Neural progenitor cell (in vitro differentiated cells): ENCODE results near the gene RFPL2. TPM values are rescaled to one million over a fixed set of nuclear protein-coding genes. Genes with fewer than 3 reads are reported as not detected.
"Not testable (repeated sequence)": the region's sequence is repeated elsewhere in the genome, so short reads cannot be mapped to it uniquely, and the experiment has no call there.

Experiments used
- DNase-seq: peaks from one replicate; pipeline ENCODE4 v3.0.0-alpha.2; 2016; ENCODE audit warnings: low spot score
- H2AFZ ChIP-seq: fragments of 200-600 bp; sonication (generic); replicated peaks from 2 replicates; pipeline ENCODE4 v1.6.1; 2016; ENCODE audit warnings: antibody characterized with exemption
- H3F3A ChIP-seq: fragments of 200-600 bp; sonication (generic); 2 replicates; pipeline ENCODE4 v1.6.1; 2016; ENCODE audit warnings: antibody characterized with exemption, low read depth
- H3K27ac ChIP-seq: fragments of 200-600 bp; sonication (generic); 2 replicates; pipeline ENCODE4 v1.5.1; 2016; ENCODE audit warnings: mild to moderate bottlenecking
- H3K27me3 ChIP-seq: fragments of 200-600 bp; sonication (generic); 2 replicates; pipeline ENCODE4 v1.6.1; 2016; ENCODE audit warnings: mild to moderate bottlenecking, moderate library complexity
- H3K36me3 ChIP-seq: fragments of 200-600 bp; sonication (generic); 2 replicates; pipeline ENCODE4 v1.5.1; 2016
- H3K4me1 ChIP-seq: fragments of 200-600 bp; sonication (generic); 2 replicates; pipeline ENCODE4 v1.6.1; 2016; ENCODE audit warnings: mixed run types
- H3K4me2 ChIP-seq: fragments of 200-600 bp; sonication (generic); 2 replicates; pipeline ENCODE4 v1.6.1; 2016
- H3K4me3 ChIP-seq: fragments of 200-600 bp; sonication (generic); 2 replicates; pipeline ENCODE4 v1.5.1; 2016
- H3K79me2 ChIP-seq: fragments of 200-600 bp; sonication (generic); 2 replicates; pipeline ENCODE4 v1.6.1; 2016; ENCODE audit warnings: low read depth
- H3K9ac ChIP-seq: fragments of 200-600 bp; sonication (generic); 2 replicates; pipeline ENCODE4 v1.6.1; 2016
- H3K9me3 ChIP-seq: fragments of 200-600 bp; sonication (generic); 2 replicates; pipeline ENCODE4 v1.5.1; 2016; ENCODE audit warnings: low read depth
- H4K20me1 ChIP-seq: fragments of 200-600 bp; sonication (generic); 2 replicates; pipeline ENCODE4 v1.6.1; 2016; ENCODE audit warnings: low read depth
- H3K27ac Mint-ChIP-seq: 3 replicates; pipeline ENCODE4 v1.8.0; 2021; ENCODE audit warnings: mixed read lengths
- H3K27me3 Mint-ChIP-seq: 2 replicates; pipeline ENCODE4 v1.8.0; 2022; ENCODE audit warnings: low read depth, mild to moderate bottlenecking, inconsistent platforms, moderate library complexity, mixed read lengths; ENCODE audit not compliant: insufficient read depth
- H3K36me3 Mint-ChIP-seq: 3 replicates; pipeline ENCODE4 v1.8.0; 2021; ENCODE audit warnings: mixed read lengths
- H3K4me1 Mint-ChIP-seq: 3 replicates; pipeline ENCODE4 v1.8.0; 2021; ENCODE audit warnings: mixed read lengths
- H3K4me3 Mint-ChIP-seq: 3 replicates; pipeline ENCODE4 v1.8.0; 2021; ENCODE audit warnings: mild to moderate bottlenecking, moderate library complexity, mixed read lengths
- H3K9me3 Mint-ChIP-seq: 3 replicates; pipeline ENCODE4 v1.8.0; 2020; ENCODE audit warnings: mixed read lengths
- CTCF ChIP-seq: fragments of 200-600 bp; sonication (generic); IDR thresholded peaks from 2 replicates; pipeline ENCODE4 v1.5.1; 2017; ENCODE audit warnings: antibody characterized with exemption, mild to moderate bottlenecking
- EZH2 ChIP-seq: fragments of 200-600 bp; sonication (generic); IDR thresholded peaks from 2 replicates; pipeline ENCODE4 v1.6.1; 2017; ENCODE audit warnings: antibody characterized with exemption, mild to moderate bottlenecking, moderate library complexity
- EZH2phosphoT487 ChIP-seq: fragments of 200-600 bp; sonication (generic); IDR thresholded peaks from 2 replicates; pipeline ENCODE4 v1.6.1; 2017; ENCODE audit warnings: antibody characterized with exemption
- total RNA-seq: library from RNA; depleted of rRNA; stranded (reverse); fragments of >200 nt; gene quantifications from 2 replicates; pipeline ENCODE4 v1.2.3, GENCODE V29; 2015; ENCODE audit warnings: low replicate concordance

Gene RFPL2
- total RNA-seq, 1 donor from 2014 or later: 1.8 TPM

- H3K27me3 ChIP-seq, H3K36me3 ChIP-seq, H3F3A ChIP-seq, H3K9me3 Mint-ChIP-seq, H3K4me2 ChIP-seq, H3K4me1 ChIP-seq, DNase-seq, H3K27me3 Mint-ChIP-seq, H3K9ac ChIP-seq, H3K36me3 Mint-ChIP-seq, H3K4me1 Mint-ChIP-seq, H4K20me1 ChIP-seq, H3K27ac Mint-ChIP-seq, H3K9me3 ChIP-seq, H3K4me3 ChIP-seq, H3K79me2 ChIP-seq, H2AFZ ChIP-seq, H3K4me3 Mint-ChIP-seq, H3K27ac ChIP-seq: not testable (repeated sequence)
Observed at GRCh38 chr22:32154727-32155126, 50.1 kb downstream of the RFPL2 start.

GRCh38 chr22:32151641-32152040 lies 53.2 kb downstream of the RFPL2 start:
- not testable (repeated sequence) for H3K9me3 Mint-ChIP-seq, H3K27me3 ChIP-seq

GRCh38 chr22:32150647-32151046 lies 54.2 kb downstream of the RFPL2 start:
- not testable (repeated sequence) for H3K36me3 ChIP-seq, H3K9me3 Mint-ChIP-seq, H3K27ac ChIP-seq, H3K36me3 Mint-ChIP-seq, H3K27me3 Mint-ChIP-seq, H3K4me2 ChIP-seq, H3K4me1 ChIP-seq, H3K9ac ChIP-seq, H3K79me2 ChIP-seq, H3K27ac Mint-ChIP-seq, H3K4me1 Mint-ChIP-seq, H4K20me1 ChIP-seq, H3K9me3 ChIP-seq, DNase-seq, H3K4me3 Mint-ChIP-seq, H3K27me3 ChIP-seq, H3K4me3 ChIP-seq, H2AFZ ChIP-seq, H3F3A ChIP-seq

More at GRCh38 chr22:32151641-32152040, 53.2 kb downstream of the RFPL2 start:
- H4K20me1 ChIP-seq, H3K36me3 ChIP-seq, H3K79me2 ChIP-seq, H3K4me2 ChIP-seq, H3K4me1 ChIP-seq, H2AFZ ChIP-seq, H3K4me1 Mint-ChIP-seq, H3K9ac ChIP-seq, H3K4me3 ChIP-seq, H3K27ac ChIP-seq, H3K36me3 Mint-ChIP-seq, H3F3A ChIP-seq, H3K4me3 Mint-ChIP-seq, H3K27ac Mint-ChIP-seq, H3K9me3 ChIP-seq, DNase-seq, H3K27me3 Mint-ChIP-seq: not testable (repeated sequence)

GRCh38 chr22:32148372-32148771 lies 56.5 kb downstream of the RFPL2 start:
- H3F3A ChIP-seq, H4K20me1 ChIP-seq: not testable (repeated sequence)

GRCh38 chr22:32147128-32147527 lies 57.7 kb downstream of the RFPL2 start:
- not testable (repeated sequence) for H3K4me1 ChIP-seq, H4K20me1 ChIP-seq, H3K27ac Mint-ChIP-seq, H3K4me3 Mint-ChIP-seq, H3F3A ChIP-seq, H2AFZ ChIP-seq, H3K36me3 ChIP-seq, H3K9ac ChIP-seq, H3K4me3 ChIP-seq, H3K27me3 Mint-ChIP-seq, H3K27me3 ChIP-seq, H3K36me3 Mint-ChIP-seq, H3K27ac ChIP-seq, DNase-seq, H3K9me3 ChIP-seq, H3K79me2 ChIP-seq, H3K9me3 Mint-ChIP-seq, H3K4me2 ChIP-seq, H3K4me1 Mint-ChIP-seq

More at GRCh38 chr22:32148372-32148771, 56.5 kb downstream of the RFPL2 start:
- H3K36me3 ChIP-seq, H3K79me2 ChIP-seq, DNase-seq, H3K27me3 ChIP-seq, H3K4me1 ChIP-seq, H3K4me3 ChIP-seq, H3K27me3 Mint-ChIP-seq, H3K27ac Mint-ChIP-seq, H3K9ac ChIP-seq, H3K4me3 Mint-ChIP-seq, H2AFZ ChIP-seq, H3K9me3 Mint-ChIP-seq, H3K4me2 ChIP-seq, H3K4me1 Mint-ChIP-seq, H3K27ac ChIP-seq, H3K36me3 Mint-ChIP-seq, H3K9me3 ChIP-seq: not testable (repeated sequence)

GRCh38 chr22:32144496-32145274 lies 60.2 kb downstream of the RFPL2 start:
- Histone ChIP-seq H3K9me3 (no peaks in the 10 kb centered on the region), H4K20me1 (no peaks in the 10 kb centered on the region), H3K4me1 (no peaks in the 10 kb centered on the region), H3K27ac (no peak overlapping the region), H3F3A (peaks cover 10% of the 10 kb centered on the region), H3K4me2 (no peak overlapping the region), H3K27me3 (no peaks in the 10 kb centered on the region), H3K36me3 (no peaks in the 10 kb centered on the region), H3K9ac (no peak overlapping the region), H3K79me2 (no peaks in the 10 kb centered on the region), H3K4me3 (no peak overlapping the region), H2AFZ (no peak overlapping the region)
- peaks cover 5% of the 10 kb centered on the region for H3K9me3 Mint-ChIP-seq
- no peaks in the 10 kb centered on the region for H3K36me3 Mint-ChIP-seq
- TF ChIP-seq CTCF: no peak
- no peak for TF ChIP-seq EZH2phosphoT487
- no peak for TF ChIP-seq EZH2
- H3K4me1 Mint-ChIP-seq: peaks cover 2% of the 10 kb centered on the region
- H3K27me3 Mint-ChIP-seq: peaks cover 4% of the 10 kb centered on the region
- no peak overlapping the region for H3K27ac Mint-ChIP-seq
- DNase-seq: no peak
- no peak overlapping the region for H3K4me3 Mint-ChIP-seq
